Measurements from ENCODE around the gene KRTAP5-7. TPM values are rescaled to one million over a fixed set of nuclear protein-coding genes. Genes with fewer than 3 reads are reported as not detected.

The KRTAP5-7 gene
- total and polyA plus RNA-seq, 2 of the 8 experiments (the other 6 are each of a cell fraction or from before 2014, with no cell fraction given): not detected

GRCh38 chr11:71527576-71528210 is 626 bp downstream of the KRTAP5-7 start:
- no peak overlapping the region for H2BK20ac ChIP-seq (ENCODE audit: low read length)
- H3K4me1 ChIP-seq (replicated peaks in 1 of 4; ENCODE audit: control insufficient read depth in 3 of 4, insufficient read depth in 4 of 4, low read length in 3 of 4): no peaks in the 10 kb centered on the region
- no peak overlapping the region for H3K9ac ChIP-seq (replicated peaks in 1 of 4; ENCODE audit: extremely low read depth in 1 of 4, low read depth in 3 of 4, low read length in 3 of 4)
- DNase-seq (ENCODE audit: low read depth in 1 of 2, low spot score in 2 of 2): peak in 1 of 2 experiments; percentile 30
- H3K56ac ChIP-seq (replicated peaks; ENCODE audit: insufficient read length, low read depth, low read length): no peak overlapping the region
- no peaks in the 10 kb centered on the region for H3K79me2 ChIP-seq (ENCODE audit: control insufficient read depth in 1 of 2, insufficient read depth in 2 of 2, low read length in 2 of 2)
- no peak overlapping the region for H4K8ac ChIP-seq (ENCODE audit: extremely low read depth, insufficient read depth, low read length)
- no peak overlapping the region for H4K5ac ChIP-seq (ENCODE audit: insufficient read length, low read depth, low read length)
- H3K27ac ChIP-seq (ENCODE audit: low read depth, low read length): no peak overlapping the region
- no peaks in the 10 kb centered on the region for H3K36me3 ChIP-seq (ENCODE audit: control insufficient read depth in 2 of 4, insufficient read depth in 4 of 4, low read length in 3 of 4)
- H3K18ac ChIP-seq (ENCODE audit: extremely low read depth, low read length): no peak overlapping the region
- no peak overlapping the region for H3K4me2 ChIP-seq (ENCODE audit: insufficient read depth in 1 of 2, low read depth in 2 of 2, low read length in 2 of 2)
- no peak overlapping the region for H3K4ac ChIP-seq (replicated peaks; ENCODE audit: insufficient read length, low read depth, low read length)
- H2AFZ ChIP-seq (ENCODE audit: low read length): no peak overlapping the region
- no peaks in the 10 kb centered on the region for H4K20me1 ChIP-seq (replicated peaks in 1 of 2; ENCODE audit: control insufficient read depth in 1 of 2, insufficient read depth in 2 of 2, low read length in 2 of 2)
- POLR2A ChIA-PET (ENCODE audit: partially characterized antibody): no interaction called here
- H3K27me3 ChIP-seq (replicated peaks in 1 of 4; ENCODE audit: control insufficient read depth in 3 of 4, extremely low read depth in 1 of 4, insufficient read depth in 3 of 4, low read length in 3 of 4): no peaks in the 10 kb centered on the region
- H3K4me3 ChIP-seq (ENCODE audit: extremely low read depth in 1 of 4, insufficient read depth in 2 of 4, low read depth in 3 of 4, low read length in 4 of 4): no peak overlapping the region
- no peaks in the 10 kb centered on the region for H3K79me1 ChIP-seq (ENCODE audit: low read depth, low read length)
- H3K9me3 ChIP-seq (ENCODE audit: insufficient read depth in 2 of 2, low read depth in 1 of 2, low read length in 1 of 2): no peaks in the 10 kb centered on the region
- no peak overlapping the region for H2BK12ac ChIP-seq (ENCODE audit: low read depth, low read length)
- WGBS, 2 experiments (ENCODE audit: extremely low coverage in 1 of 2, insufficient coverage in 1 of 2, insufficient read length in 1 of 2, insufficient replicate concordance in 2 of 2, low coverage in 1 of 2, low lambda C conversion rate in 2 of 2, missing lambda C conversion rate in 1 of 2): 86% methylated on average over 6 of the region's 6 CpGs; no CpG with 5 or more reads in 1 of the 2 experiments
- H2AK5ac ChIP-seq (ENCODE audit: low read depth, low read length): no peak overlapping the region
- H2BK5ac ChIP-seq (ENCODE audit: low read depth, low read length): no peak overlapping the region
- H2BK120ac ChIP-seq (replicated peaks; ENCODE audit: low read depth, low read length): no peak overlapping the region
- FAIRE-seq: no peak
- CTCF ChIA-PET (ENCODE audit: partially characterized antibody): interaction anchor here (0.9 to 1.1 kb wide), 3 partner anchors 10 to 36 kb away, joined by 3 to 4 read pairs (median 4); partner anchors contain the start of gene KRTAP5-8
- no peaks in the 10 kb centered on the region; the same call in 1 of the 2 replicates for H3K23me2 ChIP-seq (ENCODE audit: low read depth, low read length)
- no peak overlapping the region for H3K14ac ChIP-seq (ENCODE audit: insufficient read length)
- no peak overlapping the region for H4K91ac ChIP-seq (replicated peaks; ENCODE audit: insufficient read length, low read length)
- no peak overlapping the region for H2BK15ac ChIP-seq (ENCODE audit: low read length)
- no peak overlapping the region for H3K23ac ChIP-seq (ENCODE audit: insufficient read length)
- TF ChIP-seq SIN3A (conservative IDR thresholded peaks at IDR 0.05 in 1 of 2, IDR thresholded peaks at IDR 0.05 in 1 of 2; ENCODE audit: low read depth in 1 of 2, low read length in 2 of 2) (no peak), CTBP2 (IDR thresholded peaks at IDR 0.05; ENCODE audit: borderline replicate concordance, insufficient read depth, insufficient read length, low read length) (no peak), EGR1 (IDR thresholded peaks at IDR 0.05; ENCODE audit: borderline replicate concordance, low read depth, low read length) (no peak), HDAC2 (IDR thresholded peaks at IDR 0.05; ENCODE audit: borderline replicate concordance in 1 of 2, low read depth in 2 of 2, low read length in 2 of 2) (no peak), PHF8 (conservative IDR thresholded peaks at IDR 0.05; ENCODE audit: low read depth, low read length) (no peak), TAF7 (optimal IDR thresholded peaks at IDR 0.05; ENCODE audit: borderline replicate concordance, low read depth, low read length) (no peak), SAP30 (IDR thresholded peaks at IDR 0.05; ENCODE audit: insufficient read depth, insufficient replicate concordance, low read length) (no peak), BACH1 (IDR thresholded peaks at IDR 0.05; ENCODE audit: low read length) (no peak), BCL11A (IDR thresholded peaks at IDR 0.05; ENCODE audit: low read depth in 2 of 2, low read length in 2 of 2) (no peak), E2F6 (IDR thresholded peaks at IDR 0.05) (no peak), SIRT6 (IDR thresholded peaks at IDR 0.05; ENCODE audit: low read length) (no peak)
